DOHH2 (cell line): Measurements from ENCODE around the gene SEPTIN6.

Source experiments
- H3F3A ChIP-seq: fragments of 200-600 bp; sonication (generic), shearing (Covaris generic); 2 replicates; pipeline ENCODE4 v1.6.0; 2016; ENCODE audit warnings: antibody characterized with exemption, mild to moderate bottlenecking; ENCODE audit not compliant: control insufficient read depth, insufficient read depth
- H3K27ac ChIP-seq: fragments of 200-600 bp; sonication (generic); 2 replicates; pipeline ENCODE4 v1.5.1; 2014; ENCODE audit warnings: low read depth, mild to moderate bottlenecking, low read length, moderate library complexity
- H3K27me3 ChIP-seq: fragments of 200-600 bp; sonication (generic); 2 replicates; pipeline ENCODE4 v1.6.1; 2014; ENCODE audit warnings: mild to moderate bottlenecking, low read length, mixed read lengths; ENCODE audit not compliant: control insufficient read depth
- H3K36me3 ChIP-seq: fragments of 200-600 bp; sonication (generic); 2 replicates; pipeline ENCODE4 v1.6.1; 2014; ENCODE audit warnings: mild to moderate bottlenecking, low read length, moderate library complexity, mixed read lengths; ENCODE audit not compliant: control insufficient read depth
- H3K4me1 ChIP-seq: fragments of 200-600 bp; sonication (generic); 2 replicates; pipeline ENCODE4 v1.6.1; 2014; ENCODE audit warnings: mild to moderate bottlenecking, low read length, mixed read lengths; ENCODE audit not compliant: control insufficient read depth
- H3K4me2 ChIP-seq: fragments of 200-600 bp; sonication (generic); 2 replicates; pipeline ENCODE4 v1.6.0; 2014; ENCODE audit warnings: mild to moderate bottlenecking, low read length, moderate library complexity
- H3K4me3 ChIP-seq: fragments of 200-600 bp; sonication (generic); 2 replicates; pipeline ENCODE4 v1.5.1; 2014; ENCODE audit warnings: mild to moderate bottlenecking, low read length, mixed read lengths
- H3K79me2 ChIP-seq: fragments of 200-600 bp; sonication (generic); 2 replicates; pipeline ENCODE4 v1.6.1; 2014; ENCODE audit warnings: mild to moderate bottlenecking, low read length, mixed read lengths; ENCODE audit not compliant: control insufficient read depth
- H3K9me2 ChIP-seq: fragments of 200-600 bp; sonication (generic); replicated peaks from 2 replicates; pipeline ENCODE4 v1.6.1; 2014; ENCODE audit warnings: mild to moderate bottlenecking, low read length, mixed read lengths; ENCODE audit not compliant: control insufficient read depth
- H3K9me3 ChIP-seq: fragments of 200-600 bp; sonication (generic); 2 replicates; pipeline ENCODE4 v1.6.1; 2014; ENCODE audit warnings: antibody characterized with exemption, low read length, mixed read lengths; ENCODE audit not compliant: control insufficient read depth, insufficient read depth
- H4K20me1 ChIP-seq: fragments of 200-600 bp; sonication (generic); 2 replicates; pipeline ENCODE4 v1.6.0; 2014; ENCODE audit warnings: low read depth, mild to moderate bottlenecking, antibody characterized with exemption, low read length, moderate library complexity; ENCODE audit not compliant: control insufficient read depth, insufficient read depth
- CTCF ChIP-seq: fragments of 200-600 bp; sonication (generic); IDR thresholded peaks from one replicate; pipeline ENCODE4 v1.5.1; 2014; ENCODE audit warnings: antibody characterized with exemption, mild to moderate bottlenecking, low read depth, low read length; ENCODE audit not compliant: poor library complexity, severe bottlenecking
- EZH2phosphoT487 ChIP-seq: fragments of 200-600 bp; sonication (generic); IDR thresholded peaks from 2 replicates; pipeline ENCODE4 v1.6.1; 2017; ENCODE audit warnings: borderline replicate concordance, mild to moderate bottlenecking, antibody characterized with exemption, low read length, moderate library complexity, mixed read lengths

The SEPTIN6 gene

GRCh38 chrX:119661486-119661885 is 31.5 kb downstream of the SEPTIN6 start:
- H3K79me2 ChIP-seq: peaks cover 14% of the 10 kb centered on the region
- H4K20me1 ChIP-seq: no peaks in the 10 kb centered on the region
- no peaks in the 10 kb centered on the region for H3K9me3 ChIP-seq
- H3K27me3 ChIP-seq: no peaks in the 10 kb centered on the region
- H3K36me3 ChIP-seq: peaks cover 56% of the 10 kb centered on the region
- no peak overlapping the region for H3K4me2 ChIP-seq
- H3K9me2 ChIP-seq: no peaks in the 10 kb centered on the region
- H3K27ac ChIP-seq: no peak overlapping the region
- H3K4me1 ChIP-seq: peaks cover 24% of the 10 kb centered on the region
- no peak for TF ChIP-seq EZH2phosphoT487
- no peak for TF ChIP-seq CTCF
- no peak overlapping the region for H3K4me3 ChIP-seq
- peaks cover 6% of the 10 kb centered on the region; the same call in 1 of the 2 replicates for H3F3A ChIP-seq

GRCh38 chrX:119659522-119659921 is 33.4 kb downstream of the SEPTIN6 start:
- H3K36me3 ChIP-seq: peaks cover 61% of the 10 kb centered on the region
- no peak overlapping the region for H3K27ac ChIP-seq
- H3K4me1 ChIP-seq: peaks cover 4% of the 10 kb centered on the region
- no peaks in the 10 kb centered on the region for H4K20me1 ChIP-seq
- no peaks in the 10 kb centered on the region for H3K27me3 ChIP-seq
- no peaks in the 10 kb centered on the region for H3K9me2 ChIP-seq
- peaks cover 5% of the 10 kb centered on the region; the same call in 1 of the 2 replicates for H3K79me2 ChIP-seq
- TF ChIP-seq CTCF (no peak), EZH2phosphoT487 (no peak)
- no peak overlapping the region for H3K4me3 ChIP-seq
- H3K9me3 ChIP-seq: no peaks in the 10 kb centered on the region
- no peaks in the 10 kb centered on the region for H3F3A ChIP-seq
- H3K4me2 ChIP-seq: no peak overlapping the region

- Histone ChIP-seq H3K4me2 (no peak overlapping the region), H3K36me3 (peaks cover 64% of the 10 kb centered on the region), H3K4me3 (no peak overlapping the region), H3K9me3 (no peaks in the 10 kb centered on the region), H3K27me3 (no peaks in the 10 kb centered on the region), H3K79me2 (no peaks in the 10 kb centered on the region), H4K20me1 (no peaks in the 10 kb centered on the region), H3K4me1 (no peaks in the 10 kb centered on the region), H3K9me2 (no peaks in the 10 kb centered on the region), H3F3A (no peaks in the 10 kb centered on the region), H3K27ac (no peak overlapping the region)
- TF ChIP-seq EZH2phosphoT487 (no peak), CTCF (no peak)
Observed at GRCh38 chrX:119655125-119655524, 37.8 kb downstream of the SEPTIN6 start.
